IMR-90 (cell line): ENCODE results near the gene CADM2. TPM values are rescaled to one million over a fixed set of nuclear protein-coding genes. Genes with fewer than 3 reads are reported as not detected.

ENCODE experiments used
- ATAC-seq: fragments of 200-7000 bp; cut with Tn5 transposase; 2 replicates; pipeline ENCODE4 v1.9.1; 2020; ENCODE audit warnings: low read depth, mild to moderate bottlenecking, moderate library complexity
- BruUV-seq: library from RNA; stranded (reverse); fragments of 400-500 nt; replicated peaks from 2 replicates; lab custom pipeline; 2021; lab: Mats Ljungman, UMichigan
- CTCF ChIA-PET: fragments of 300-600 bp; formaldehyde crosslinking; extraction: SDS; loops from one replicate; lab custom pipeline; 2021; ENCODE audit warnings: antibody characterized with exemption; lab: Yijun Ruan, JAX
- POLR2A ChIA-PET: fragments of 300-600 bp; sonication (Branson Sonifier 250); formaldehyde crosslinking; loops from one replicate; lab custom pipeline; 2022; ENCODE audit warnings: antibody characterized with exemption; ENCODE audit not compliant: unreplicated experiment; lab: Charles Lee
- DNase-seq: peaks from one replicate; pipeline ENCODE4 v3.0.0; 2013
- H2AFZ ChIP-seq: replicated peaks from 2 replicates; pipeline ENCODE3; 2013; ENCODE audit warnings: low read length, mild to moderate bottlenecking; ENCODE audit not compliant: poor library complexity
- H2AK5ac ChIP-seq: 2 replicates; pipeline ENCODE4 v1.6.1; 2013; ENCODE audit warnings: low read depth, low read length, inconsistent platforms
- H2AK9ac ChIP-seq: replicated peaks from 2 replicates; pipeline ENCODE3; 2013; ENCODE audit warnings: mild to moderate bottlenecking, low read depth, low read length, moderate library complexity; ENCODE audit not compliant: poor library complexity
- H2BK120ac ChIP-seq: 2 replicates; pipeline ENCODE4 v1.6.1; 2013; ENCODE audit warnings: low read depth, low read length, inconsistent platforms
- H2BK15ac ChIP-seq: 3 replicates; pipeline ENCODE4 v1.6.1; 2013; ENCODE audit warnings: low read depth, low read length, inconsistent platforms
- H2BK20ac ChIP-seq: 2 replicates; pipeline ENCODE4 v1.6.1; 2013; ENCODE audit warnings: low read depth, mild to moderate bottlenecking, inconsistent platforms, low read length, moderate library complexity
- H2BK5ac ChIP-seq: 2 replicates; pipeline ENCODE4 v1.6.1; 2013; ENCODE audit warnings: mild to moderate bottlenecking, low read depth, low read length, inconsistent platforms; ENCODE audit not compliant: poor library complexity, severe bottlenecking
- H3K14ac ChIP-seq: replicated peaks from 2 replicates; pipeline ENCODE4 v1.6.1; 2013; ENCODE audit warnings: low read depth, low read length, inconsistent platforms
- H3K18ac ChIP-seq: 2 replicates; pipeline ENCODE4 v1.6.1; 2013; ENCODE audit warnings: low read depth, low read length, control low read depth
- H3K23ac ChIP-seq: 2 replicates; pipeline ENCODE4 v1.6.1; 2013; ENCODE audit warnings: low read depth, low read length, inconsistent platforms
- H3K27ac ChIP-seq: 2 replicates; pipeline ENCODE4 v1.5.1; 2013; ENCODE audit warnings: mild to moderate bottlenecking, control low read depth, low read length; ENCODE audit not compliant: insufficient read depth
- H3K27me3 ChIP-seq: 2 replicates; pipeline ENCODE4 v1.6.1; 2013; ENCODE audit warnings: low read length; ENCODE audit not compliant: control insufficient read depth, insufficient read depth
- H3K36me3 ChIP-seq: 2 replicates; pipeline ENCODE4 v1.6.1; 2013; ENCODE audit warnings: low read length, mixed read lengths; ENCODE audit not compliant: control insufficient read depth, insufficient read depth
- H3K4ac ChIP-seq: 2 replicates; pipeline ENCODE4 v1.6.1; 2013; ENCODE audit warnings: low read depth, low read length, inconsistent platforms
- H3K4me1 ChIP-seq: 2 replicates; pipeline ENCODE4 v1.6.1; 2013; ENCODE audit warnings: low read length, mixed read lengths; ENCODE audit not compliant: control insufficient read depth, insufficient read depth
- H3K4me2 ChIP-seq: 2 replicates; pipeline ENCODE4 v1.6.1; 2013; ENCODE audit warnings: low read depth, mild to moderate bottlenecking, control low read depth, low read length, moderate library complexity
- H3K4me3 ChIP-seq: 2 replicates; pipeline ENCODE4 v1.5.1; 2013; ENCODE audit warnings: low read depth, mild to moderate bottlenecking, control low read depth, low read length, moderate library complexity; ENCODE audit not compliant: insufficient read depth
- H3K56ac ChIP-seq: 2 replicates; pipeline ENCODE4 v1.6.1; 2013; ENCODE audit warnings: low read length, inconsistent platforms; ENCODE audit not compliant: insufficient read depth; ENCODE audit errors: extremely low read depth
- H3K79me1 ChIP-seq, 2 experiments: 2 replicates each; pipeline ENCODE4 v1.6.1; 2013; ENCODE audit warnings: low read length in 2 of 2, inconsistent platforms in 1 of 2, low read depth in 1 of 2
- H3K9ac ChIP-seq: 2 replicates; pipeline ENCODE4 v1.6.1; 2013; ENCODE audit warnings: low read depth, low read length, control low read depth
- H3K9me1 ChIP-seq: 2 replicates; pipeline ENCODE4 v1.6.1; 2013; ENCODE audit warnings: low read length, inconsistent platforms; ENCODE audit not compliant: insufficient read depth
- H3K9me3 ChIP-seq: 2 replicates; pipeline ENCODE4 v1.6.1; 2013; ENCODE audit warnings: low read length; ENCODE audit not compliant: control insufficient read depth, insufficient read depth
- H4K20me1 ChIP-seq: 2 replicates; pipeline ENCODE4 v1.6.1; 2013; ENCODE audit warnings: low read length, inconsistent platforms; ENCODE audit not compliant: insufficient read depth
- H4K5ac ChIP-seq: 2 replicates; pipeline ENCODE4 v1.6.1; 2013; ENCODE audit warnings: mild to moderate bottlenecking, low read depth, low read length, control low read depth
- H4K8ac ChIP-seq, 2 experiments: 2 replicates each; pipeline ENCODE4 v1.6.1; 2013; ENCODE audit warnings: low read depth in 2 of 2, low read length in 2 of 2, control low read depth in 1 of 2, inconsistent platforms in 1 of 2
- H4K91ac ChIP-seq: 2 replicates; pipeline ENCODE4 v1.6.1; 2013; ENCODE audit warnings: low read depth, low read length, inconsistent platforms; ENCODE audit not compliant: insufficient read depth
- BHLHE40 ChIP-seq: fragments of 150-350 bp; IDR thresholded peaks from 2 replicates; pipeline ENCODE4 v1.6.1; 2016; ENCODE audit warnings: mild to moderate bottlenecking, low read depth, low read length
- CEBPB ChIP-seq: IDR thresholded peaks from 2 replicates; pipeline ENCODE4 v1.6.1; 2012; ENCODE audit warnings: low read depth, low read length, improper control_type of control experiment
- FOS ChIP-seq: fragments of 150-350 bp; IDR thresholded peaks from 2 replicates; pipeline ENCODE4 v1.6.1; 2016; ENCODE audit warnings: low read depth, low read length
- MAFK ChIP-seq: IDR thresholded peaks from 2 replicates; pipeline ENCODE4 v1.6.1; 2012; ENCODE audit warnings: low read depth, low read length, improper control_type of control experiment
- MXI1 ChIP-seq: IDR thresholded peaks from 2 replicates; pipeline ENCODE4 v1.6.1; 2012; ENCODE audit warnings: low read depth, mild to moderate bottlenecking, low read length, moderate library complexity, borderline replicate concordance
- NFE2L2 ChIP-seq: fragments of 150-350 bp; IDR thresholded peaks from 2 replicates; pipeline ENCODE4 v1.6.1; 2016; ENCODE audit warnings: low read depth, mild to moderate bottlenecking, low read length
- POLR2A ChIP-seq: IDR thresholded peaks from 2 replicates; pipeline ENCODE4 v1.6.1; 2012; ENCODE audit warnings: mild to moderate bottlenecking, low read depth, low read length
- RAD21 ChIP-seq: IDR thresholded peaks from 2 replicates; pipeline ENCODE4 v1.6.1; 2012; ENCODE audit warnings: low read length, improper control_type of control experiment
- RCOR1 ChIP-seq: IDR thresholded peaks from 2 replicates; pipeline ENCODE4 v1.6.1; 2012; ENCODE audit warnings: mild to moderate bottlenecking, low read length, improper control_type of control experiment; ENCODE audit not compliant: insufficient replicate concordance
- RFX5 ChIP-seq: IDR thresholded peaks from 2 replicates; pipeline ENCODE4 v1.8.0; 2012; ENCODE audit warnings: low read depth, mild to moderate bottlenecking, low read length, moderate library complexity
- SMC3 ChIP-seq: fragments of 150-350 bp; IDR thresholded peaks from 2 replicates; pipeline ENCODE4 v1.6.1; 2016; ENCODE audit warnings: low read depth, mild to moderate bottlenecking, antibody characterized with exemption, low read length, moderate library complexity
- WGBS, 2 experiments: methylation state at CpG; one replicate each; pipeline versions ENCODE4 v1.1.5 to v1.1.7; 2013; ENCODE audit warnings: missing lambda C conversion rate in 2 of 2; ENCODE audit not compliant: insufficient read length in 1 of 2; ENCODE audit errors: extremely low coverage in 2 of 2; 5-methylcytosine and 5-hydroxymethylcytosine counted together
- dilution Hi-C: fragments of 300-500 bp; cut with HindIII; formaldehyde crosslinking; loops from one replicate; pipeline ENCODE4 v1.14.3; 2018; ENCODE audit warnings: low sequenced_read_pairs; ENCODE audit not compliant: unreplicated experiment
- in situ Hi-C: fragments of 300-500 bp; cut with MboI; formaldehyde crosslinking; loops from 3 replicates; pipeline ENCODE4 v1.14.3; 2019; ENCODE audit warnings: low sequenced_read_pairs, inconsistent platforms, mixed read lengths
- intact Hi-C: fragments of 100-400 bp; cut with micrococcal nuclease; formaldehyde crosslinking; loops from 2 replicates; pipeline ENCODE4 v1.10.0; 2022
- polyA plus RNA-seq, 3 experiments: library from polyadenylated mRNA; depleted of rRNA; stranded (reverse); fragments of >200 nt; gene quantifications; 2 replicates each; pipeline ENCODE4 v1.2.3, GENCODE V29; 2012; ENCODE audit warnings: low replicate concordance in 1 of 3
- total RNA-seq: library from RNA; depleted of rRNA; stranded (reverse); fragments of >200 nt; gene quantifications from 2 replicates; pipeline ENCODE4 v1.2.3, GENCODE V29; 2012
- TF ChIP-seq, protein P1 (sequence below): fragments of 150-350 bp; IDR thresholded peaks from 2 replicates; pipeline ENCODE4 v1.6.1; 2017; ENCODE audit warnings: mild to moderate bottlenecking, antibody characterized with exemption, low read length, low read depth
- TF ChIP-seq, protein P2 (sequence below): fragments of 150-350 bp; IDR thresholded peaks from 2 replicates; pipeline ENCODE4 v1.6.1; 2016; ENCODE audit warnings: low read depth, mild to moderate bottlenecking, low read length, moderate library complexity, borderline replicate concordance

Gene CADM2
- total and polyA plus RNA-seq, 2 of the 4 experiments (the other 2 are of a cell fraction): not detected

DNA sequence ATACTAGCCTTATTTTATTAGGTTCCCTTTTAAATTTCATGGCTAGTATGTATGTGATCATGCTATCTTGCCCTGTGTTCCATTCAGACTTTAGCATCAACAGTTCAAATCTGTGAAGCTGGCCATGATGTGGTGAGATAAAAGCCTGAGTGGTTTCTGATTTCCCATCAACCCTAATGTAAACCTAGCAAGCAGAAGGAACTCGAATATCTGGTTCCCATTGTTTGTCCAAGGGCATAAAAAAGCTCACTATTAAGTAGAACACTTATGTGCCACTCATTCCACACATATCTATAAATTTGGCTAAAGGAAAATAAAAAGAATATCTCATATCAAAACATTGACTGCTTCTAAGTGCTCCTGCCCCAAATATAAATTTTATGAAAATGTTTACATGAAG lies 311.7 kb downstream of the CADM2 start:
- Histone ChIP-seq H3K79me1 (no peaks in the 10 kb centered on the region), H2BK120ac (no peak overlapping the region), H2AFZ (no peak overlapping the region), H3K27me3 (no peaks in the 10 kb centered on the region), H3K4me2 (no peak overlapping the region), H3K9me1 (no peaks in the 10 kb centered on the region), H2AK9ac (no peak overlapping the region), H3K4ac (no peak overlapping the region), H3K4me1 (no peaks in the 10 kb centered on the region), H3K36me3 (no peaks in the 10 kb centered on the region), H3K56ac (no peak overlapping the region), H4K5ac (no peak overlapping the region), H4K91ac (no peak overlapping the region), H3K9me3 (no peaks in the 10 kb centered on the region), H2BK5ac (no peak overlapping the region), H3K4me3 (no peak overlapping the region), H3K14ac (no peak overlapping the region), H4K8ac (no peak overlapping the region), H4K20me1 (no peaks in the 10 kb centered on the region), H2BK20ac (no peak overlapping the region), H3K23ac (no peak overlapping the region), H2AK5ac (no peak overlapping the region), H3K9ac (no peak overlapping the region), H3K18ac (no peak overlapping the region), H3K27ac (no peak overlapping the region), H2BK15ac (no peak overlapping the region)
- intact Hi-C loops (no loop called here), dilution Hi-C loops (no loop called here), in situ Hi-C loops (no loop called here)
- DNase-seq: no peak
- no TSS peak for BruUV-seq
- no peak for TF ChIP-seq POLR2A
- no peak for TF ChIP-seq RAD21
- TF ChIP-seq RFX5: no peak
- TF ChIP-seq, protein P1, sequence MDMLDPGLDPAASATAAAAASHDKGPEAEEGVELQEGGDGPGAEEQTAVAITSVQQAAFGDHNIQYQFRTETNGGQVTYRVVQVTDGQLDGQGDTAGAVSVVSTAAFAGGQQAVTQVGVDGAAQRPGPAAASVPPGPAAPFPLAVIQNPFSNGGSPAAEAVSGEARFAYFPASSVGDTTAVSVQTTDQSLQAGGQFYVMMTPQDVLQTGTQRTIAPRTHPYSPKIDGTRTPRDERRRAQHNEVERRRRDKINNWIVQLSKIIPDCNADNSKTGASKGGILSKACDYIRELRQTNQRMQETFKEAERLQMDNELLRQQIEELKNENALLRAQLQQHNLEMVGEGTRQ: no peak
- TF ChIP-seq, protein P2, sequence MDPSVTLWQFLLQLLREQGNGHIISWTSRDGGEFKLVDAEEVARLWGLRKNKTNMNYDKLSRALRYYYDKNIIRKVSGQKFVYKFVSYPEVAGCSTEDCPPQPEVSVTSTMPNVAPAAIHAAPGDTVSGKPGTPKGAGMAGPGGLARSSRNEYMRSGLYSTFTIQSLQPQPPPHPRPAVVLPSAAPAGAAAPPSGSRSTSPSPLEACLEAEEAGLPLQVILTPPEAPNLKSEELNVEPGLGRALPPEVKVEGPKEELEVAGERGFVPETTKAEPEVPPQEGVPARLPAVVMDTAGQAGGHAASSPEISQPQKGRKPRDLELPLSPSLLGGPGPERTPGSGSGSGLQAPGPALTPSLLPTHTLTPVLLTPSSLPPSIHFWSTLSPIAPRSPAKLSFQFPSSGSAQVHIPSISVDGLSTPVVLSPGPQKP: no peak
- no peak for TF ChIP-seq CEBPB
- no peak for TF ChIP-seq RCOR1
- TF ChIP-seq NFE2L2: no peak
- no peak for TF ChIP-seq BHLHE40
- TF ChIP-seq MXI1: no peak
- TF ChIP-seq FOS: no peak
- no peak for TF ChIP-seq MAFK
- TF ChIP-seq SMC3: no peak
- no peak for ATAC-seq
- no CpG with 5 or more reads among the region's 1 CpG for WGBS, 2 experiments
- ChIA-PET POLR2A (no interaction called here), CTCF (no interaction called here)
